IMR-90 (cell line): ENCODE results near the gene BBIP1. TPM values are rescaled to one million over a fixed set of nuclear protein-coding genes. Genes with fewer than 3 reads are reported as not detected.

Experiments
- ATAC-seq: fragments of 200-7000 bp; cut with Tn5 transposase; 2 replicates; pipeline ENCODE4 v1.9.1; 2020; ENCODE audit warnings: low read depth, mild to moderate bottlenecking, moderate library complexity
- BruUV-seq: library from RNA; stranded (reverse); fragments of 400-500 nt; replicated peaks from 2 replicates; lab custom pipeline; 2021; lab: Mats Ljungman, UMichigan
- CTCF ChIA-PET: fragments of 300-600 bp; formaldehyde crosslinking; extraction: SDS; loops from one replicate; lab custom pipeline; 2021; ENCODE audit warnings: antibody characterized with exemption; lab: Yijun Ruan, JAX
- POLR2A ChIA-PET: fragments of 300-600 bp; sonication (Branson Sonifier 250); formaldehyde crosslinking; loops from one replicate; lab custom pipeline; 2022; ENCODE audit warnings: antibody characterized with exemption; ENCODE audit not compliant: unreplicated experiment; lab: Charles Lee
- DNase-seq: peaks from one replicate; pipeline ENCODE4 v3.0.0; 2013
- H2AFZ ChIP-seq: replicated peaks from 2 replicates; pipeline ENCODE3; 2013; ENCODE audit warnings: low read length, mild to moderate bottlenecking; ENCODE audit not compliant: poor library complexity
- H2AK5ac ChIP-seq: 2 replicates; pipeline ENCODE4 v1.6.1; 2013; ENCODE audit warnings: low read depth, low read length, inconsistent platforms
- H2AK9ac ChIP-seq: replicated peaks from 2 replicates; pipeline ENCODE3; 2013; ENCODE audit warnings: mild to moderate bottlenecking, low read depth, low read length, moderate library complexity; ENCODE audit not compliant: poor library complexity
- H2BK120ac ChIP-seq: 2 replicates; pipeline ENCODE4 v1.6.1; 2013; ENCODE audit warnings: low read depth, low read length, inconsistent platforms
- H2BK15ac ChIP-seq: 3 replicates; pipeline ENCODE4 v1.6.1; 2013; ENCODE audit warnings: low read depth, low read length, inconsistent platforms
- H2BK20ac ChIP-seq: 2 replicates; pipeline ENCODE4 v1.6.1; 2013; ENCODE audit warnings: low read depth, mild to moderate bottlenecking, inconsistent platforms, low read length, moderate library complexity
- H2BK5ac ChIP-seq: 2 replicates; pipeline ENCODE4 v1.6.1; 2013; ENCODE audit warnings: mild to moderate bottlenecking, low read depth, low read length, inconsistent platforms; ENCODE audit not compliant: poor library complexity, severe bottlenecking
- H3K14ac ChIP-seq: replicated peaks from 2 replicates; pipeline ENCODE4 v1.6.1; 2013; ENCODE audit warnings: low read depth, low read length, inconsistent platforms
- H3K18ac ChIP-seq: 2 replicates; pipeline ENCODE4 v1.6.1; 2013; ENCODE audit warnings: low read depth, low read length, control low read depth
- H3K23ac ChIP-seq: 2 replicates; pipeline ENCODE4 v1.6.1; 2013; ENCODE audit warnings: low read depth, low read length, inconsistent platforms
- H3K27ac ChIP-seq: 2 replicates; pipeline ENCODE4 v1.5.1; 2013; ENCODE audit warnings: mild to moderate bottlenecking, control low read depth, low read length; ENCODE audit not compliant: insufficient read depth
- H3K27me3 ChIP-seq: 2 replicates; pipeline ENCODE4 v1.6.1; 2013; ENCODE audit warnings: low read length; ENCODE audit not compliant: control insufficient read depth, insufficient read depth
- H3K36me3 ChIP-seq: 2 replicates; pipeline ENCODE4 v1.6.1; 2013; ENCODE audit warnings: low read length, mixed read lengths; ENCODE audit not compliant: control insufficient read depth, insufficient read depth
- H3K4ac ChIP-seq: 2 replicates; pipeline ENCODE4 v1.6.1; 2013; ENCODE audit warnings: low read depth, low read length, inconsistent platforms
- H3K4me1 ChIP-seq: 2 replicates; pipeline ENCODE4 v1.6.1; 2013; ENCODE audit warnings: low read length, mixed read lengths; ENCODE audit not compliant: control insufficient read depth, insufficient read depth
- H3K4me2 ChIP-seq: 2 replicates; pipeline ENCODE4 v1.6.1; 2013; ENCODE audit warnings: low read depth, mild to moderate bottlenecking, control low read depth, low read length, moderate library complexity
- H3K4me3 ChIP-seq: 2 replicates; pipeline ENCODE4 v1.5.1; 2013; ENCODE audit warnings: low read depth, mild to moderate bottlenecking, control low read depth, low read length, moderate library complexity; ENCODE audit not compliant: insufficient read depth
- H3K56ac ChIP-seq: 2 replicates; pipeline ENCODE4 v1.6.1; 2013; ENCODE audit warnings: low read length, inconsistent platforms; ENCODE audit not compliant: insufficient read depth; ENCODE audit errors: extremely low read depth
- H3K79me1 ChIP-seq, 2 experiments: 2 replicates each; pipeline ENCODE4 v1.6.1; 2013; ENCODE audit warnings: low read length in 2 of 2, inconsistent platforms in 1 of 2, low read depth in 1 of 2
- H3K9ac ChIP-seq: 2 replicates; pipeline ENCODE4 v1.6.1; 2013; ENCODE audit warnings: low read depth, low read length, control low read depth
- H3K9me1 ChIP-seq: 2 replicates; pipeline ENCODE4 v1.6.1; 2013; ENCODE audit warnings: low read length, inconsistent platforms; ENCODE audit not compliant: insufficient read depth
- H3K9me3 ChIP-seq: 2 replicates; pipeline ENCODE4 v1.6.1; 2013; ENCODE audit warnings: low read length; ENCODE audit not compliant: control insufficient read depth, insufficient read depth
- H4K20me1 ChIP-seq: 2 replicates; pipeline ENCODE4 v1.6.1; 2013; ENCODE audit warnings: low read length, inconsistent platforms; ENCODE audit not compliant: insufficient read depth
- H4K5ac ChIP-seq: 2 replicates; pipeline ENCODE4 v1.6.1; 2013; ENCODE audit warnings: mild to moderate bottlenecking, low read depth, low read length, control low read depth
- H4K8ac ChIP-seq, 2 experiments: 2 replicates each; pipeline ENCODE4 v1.6.1; 2013; ENCODE audit warnings: low read depth in 2 of 2, low read length in 2 of 2, control low read depth in 1 of 2, inconsistent platforms in 1 of 2
- H4K91ac ChIP-seq: 2 replicates; pipeline ENCODE4 v1.6.1; 2013; ENCODE audit warnings: low read depth, low read length, inconsistent platforms; ENCODE audit not compliant: insufficient read depth
- CEBPB ChIP-seq: IDR thresholded peaks from 2 replicates; pipeline ENCODE4 v1.6.1; 2012; ENCODE audit warnings: low read depth, low read length, improper control_type of control experiment
- FOS ChIP-seq: fragments of 150-350 bp; IDR thresholded peaks from 2 replicates; pipeline ENCODE4 v1.6.1; 2016; ENCODE audit warnings: low read depth, low read length
- MXI1 ChIP-seq: IDR thresholded peaks from 2 replicates; pipeline ENCODE4 v1.6.1; 2012; ENCODE audit warnings: low read depth, mild to moderate bottlenecking, low read length, moderate library complexity, borderline replicate concordance
- NFE2L2 ChIP-seq: fragments of 150-350 bp; IDR thresholded peaks from 2 replicates; pipeline ENCODE4 v1.6.1; 2016; ENCODE audit warnings: low read depth, mild to moderate bottlenecking, low read length
- POLR2A ChIP-seq: IDR thresholded peaks from 2 replicates; pipeline ENCODE4 v1.6.1; 2012; ENCODE audit warnings: mild to moderate bottlenecking, low read depth, low read length
- RCOR1 ChIP-seq: IDR thresholded peaks from 2 replicates; pipeline ENCODE4 v1.6.1; 2012; ENCODE audit warnings: mild to moderate bottlenecking, low read length, improper control_type of control experiment; ENCODE audit not compliant: insufficient replicate concordance
- WGBS, 2 experiments: methylation state at CpG; one replicate each; pipeline versions ENCODE4 v1.1.5 to v1.1.7; 2013; ENCODE audit warnings: missing lambda C conversion rate in 2 of 2; ENCODE audit not compliant: insufficient read length in 1 of 2; ENCODE audit errors: extremely low coverage in 2 of 2; 5-methylcytosine and 5-hydroxymethylcytosine counted together
- dilution Hi-C: fragments of 300-500 bp; cut with HindIII; formaldehyde crosslinking; loops from one replicate; pipeline ENCODE4 v1.14.3; 2018; ENCODE audit warnings: low sequenced_read_pairs; ENCODE audit not compliant: unreplicated experiment
- in situ Hi-C: fragments of 300-500 bp; cut with MboI; formaldehyde crosslinking; loops from 3 replicates; pipeline ENCODE4 v1.14.3; 2019; ENCODE audit warnings: low sequenced_read_pairs, inconsistent platforms, mixed read lengths
- intact Hi-C: fragments of 100-400 bp; cut with micrococcal nuclease; formaldehyde crosslinking; loops from 2 replicates; pipeline ENCODE4 v1.10.0; 2022
- polyA plus RNA-seq, 3 experiments: library from polyadenylated mRNA; depleted of rRNA; stranded (reverse); fragments of >200 nt; gene quantifications; 2 replicates each; pipeline ENCODE4 v1.2.3, GENCODE V29; 2012; ENCODE audit warnings: low replicate concordance in 1 of 3
- total RNA-seq: library from RNA; depleted of rRNA; stranded (reverse); fragments of >200 nt; gene quantifications from 2 replicates; pipeline ENCODE4 v1.2.3, GENCODE V29; 2012
- TF ChIP-seq, protein P1 (sequence below): fragments of 150-350 bp; IDR thresholded peaks from 2 replicates; pipeline ENCODE4 v1.6.1; 2017; ENCODE audit warnings: mild to moderate bottlenecking, antibody characterized with exemption, low read length, low read depth

BBIP1 gene
- total and polyA plus RNA-seq, 2 of the 4 experiments (the other 2 are of a cell fraction), result 17.4 to 19.9 TPM

DNA sequence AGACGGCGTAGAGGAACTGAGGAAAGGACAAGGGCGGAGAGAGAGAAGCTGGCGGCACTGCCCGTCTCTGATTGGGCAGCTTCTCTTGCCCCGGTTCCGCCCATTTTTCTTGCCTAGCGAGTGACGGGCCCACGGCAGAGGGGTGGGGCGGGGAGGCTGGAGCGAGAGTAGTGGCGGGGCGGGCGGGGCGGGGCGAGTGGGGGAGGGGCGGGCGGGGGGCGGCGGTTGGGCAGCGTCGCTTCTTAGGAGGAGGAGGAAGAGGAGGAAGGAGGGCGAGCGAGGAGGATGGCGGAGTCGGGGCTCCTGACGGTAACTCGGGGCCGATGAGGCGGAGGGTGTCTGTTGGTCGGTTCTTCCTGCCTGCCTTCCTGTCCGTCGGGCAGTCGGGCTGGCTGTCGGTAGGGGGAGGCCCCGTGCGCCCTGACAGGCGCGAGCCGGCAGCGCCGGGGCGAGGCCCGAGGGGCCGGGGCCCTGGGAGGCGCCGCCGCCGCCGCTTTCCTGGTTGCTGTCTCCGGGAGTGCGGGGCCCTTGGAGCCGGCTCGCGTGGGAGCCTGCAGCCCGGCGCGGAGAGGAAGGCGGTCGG, 460 bp upstream of the BBIP1 start, which contains the start of gene SHOC2 (continued):
- TF ChIP-seq, protein P1, sequence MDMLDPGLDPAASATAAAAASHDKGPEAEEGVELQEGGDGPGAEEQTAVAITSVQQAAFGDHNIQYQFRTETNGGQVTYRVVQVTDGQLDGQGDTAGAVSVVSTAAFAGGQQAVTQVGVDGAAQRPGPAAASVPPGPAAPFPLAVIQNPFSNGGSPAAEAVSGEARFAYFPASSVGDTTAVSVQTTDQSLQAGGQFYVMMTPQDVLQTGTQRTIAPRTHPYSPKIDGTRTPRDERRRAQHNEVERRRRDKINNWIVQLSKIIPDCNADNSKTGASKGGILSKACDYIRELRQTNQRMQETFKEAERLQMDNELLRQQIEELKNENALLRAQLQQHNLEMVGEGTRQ, result no peak
- TF ChIP-seq NFE2L2, result no peak

DNA sequence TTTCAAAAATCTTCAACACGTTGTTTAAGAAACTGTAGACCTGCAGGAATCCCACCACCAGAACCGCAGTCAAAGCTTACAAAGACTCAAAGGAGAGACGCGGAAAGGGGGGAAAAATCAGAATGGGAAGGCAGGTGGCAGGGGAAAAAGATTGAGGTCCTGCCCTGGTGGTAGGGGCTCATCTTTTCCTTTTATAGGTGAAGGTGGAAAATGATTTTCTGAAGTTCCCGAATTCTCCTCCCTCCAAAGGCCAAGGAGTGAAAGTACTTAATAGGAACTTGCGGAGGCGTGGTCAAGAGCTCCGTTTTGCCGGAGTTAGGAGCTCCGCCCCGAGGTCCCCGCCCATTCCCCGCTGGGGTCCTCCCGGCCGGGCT, 724 bp downstream of the BBIP1 start:
- Histone ChIP-seq H4K8ac (peak overlapping the region; percentile 59 to 94), H3K9ac (peak overlapping the region; percentile 92), H2AK9ac (no peak overlapping the region), H3K23ac (peak overlapping the region; percentile 85), H2BK15ac (peak overlapping the region; percentile 4; the same call in 1 of the 3 replicates), H3K27ac (peak overlapping the region; percentile 86), H4K20me1 (peaks cover 17% of the 10 kb centered on the region; the same call in 1 of the 2 replicates), H3K4me1 (peaks cover 11% of the 10 kb centered on the region; the same call in 1 of the 2 replicates), H3K79me1 (peaks cover 8 to 31% of the 10 kb centered on the region in 2 experiments; a peak in 3 of 4 replicates), H3K18ac (peak overlapping the region; percentile 78), H3K36me3 (no peaks in the 10 kb centered on the region), H3K9me3 (no peaks in the 10 kb centered on the region), H3K56ac (peak overlapping the region; percentile 69), H3K9me1 (peaks cover 5% of the 10 kb centered on the region), H2BK5ac (peak overlapping the region; percentile 76), H2AK5ac (no peak overlapping the region), H4K5ac (peak overlapping the region; percentile 88), H3K4me2 (peak overlapping the region; percentile 95), H4K91ac (peak overlapping the region; percentile 73), H3K27me3 (no peaks in the 10 kb centered on the region), H2AFZ (peak overlapping the region; percentile 96), H2BK20ac (no peak overlapping the region), H3K4me3 (peak overlapping the region; percentile 61), H3K4ac (peak overlapping the region; percentile 64), H2BK120ac (peak overlapping the region; percentile 64), H3K14ac (peak overlapping the region; percentile 69)
- BruUV-seq, result no TSS peak
- dilution Hi-C loops (no loop called here), intact Hi-C loops (loop anchor here (2.0 to 10.0 kb wide), 2 partner anchors 113 to 613 kb away; partner anchors contain the start of gene SMNDC1), in situ Hi-C loops (no loop called here)
- CTCF ChIA-PET, result interaction anchor here (0.8 to 1.7 kb wide), 6 partner anchors 9 to 1219 kb away, joined by 3 to 11 read pairs (median 4); no protein-coding TSS in a partner anchor
- TF ChIP-seq RCOR1 (no peak), FOS (no peak), MXI1 (peak; percentile 10; the same call in 1 of the 2 replicates), CEBPB (no peak), POLR2A (no peak)
- no peak for ATAC-seq
- POLR2A ChIA-PET, result interaction anchor here (0.7 to 1.7 kb wide), 2 partner anchors 11 to 12 kb away, joined by 4 to 5 read pairs; no protein-coding TSS in a partner anchor
- DNase-seq, result peak; percentile 94
- WGBS, 2 experiments, result no CpG with 5 or more reads among the region's 15 CpGs
